NCI-H1048 (cell line): ENCODE results near the gene SDK2.

Source experiments
- DNase-seq: peaks from one replicate; lab custom pipeline; 2025; lab: John Stamatoyannopoulos, UW

SDK2 gene

DNA sequence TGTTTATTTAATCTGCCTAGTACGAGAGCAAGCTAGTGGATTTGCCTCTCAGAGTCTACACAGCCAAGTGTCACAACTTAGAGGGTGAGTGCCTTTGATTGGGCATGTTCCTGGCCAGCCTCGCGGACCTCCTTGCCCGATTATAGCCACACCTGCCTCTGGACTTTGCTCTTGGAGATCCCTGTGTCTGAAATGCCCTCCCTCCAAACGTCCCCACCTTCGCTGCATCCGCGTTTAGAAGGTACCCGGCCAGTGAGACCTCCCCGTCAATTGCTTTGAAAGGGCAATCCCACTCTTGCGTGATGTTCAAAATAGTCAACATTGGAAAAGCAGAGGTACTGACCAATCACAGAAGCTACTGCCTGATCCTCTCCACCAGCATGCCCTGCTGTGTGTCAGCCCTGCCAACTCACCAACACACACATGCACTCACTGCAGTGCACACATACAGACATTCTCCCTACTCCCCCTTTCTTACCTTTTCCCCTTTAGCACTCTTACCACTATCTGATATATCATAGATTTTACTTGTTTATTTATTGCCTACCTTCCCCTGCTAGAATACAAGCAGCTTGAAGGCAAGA is 6.5 kb upstream of the SDK2 start:
- DNase-seq = no peak

DNA sequence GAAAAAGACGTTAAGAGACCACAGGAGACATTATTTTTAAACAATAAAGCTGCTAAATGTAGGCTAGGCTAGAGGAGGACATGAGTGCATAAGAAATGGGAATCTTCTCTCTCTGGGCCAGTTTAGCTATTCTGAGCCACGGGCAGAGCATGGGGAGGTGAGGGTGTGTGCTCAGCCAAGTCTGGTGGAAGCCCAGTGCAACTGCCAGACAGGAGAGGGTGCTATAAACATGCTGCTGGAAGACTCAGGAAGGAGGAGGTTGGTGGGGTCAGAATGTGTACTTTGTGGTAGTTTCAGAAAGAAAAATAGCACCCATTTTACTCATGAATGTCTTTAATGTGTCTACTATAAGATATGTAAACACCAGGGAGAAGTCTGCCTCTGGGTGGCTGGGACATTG is 5.9 kb upstream of the SDK2 start:
- no peak for DNase-seq

DNA sequence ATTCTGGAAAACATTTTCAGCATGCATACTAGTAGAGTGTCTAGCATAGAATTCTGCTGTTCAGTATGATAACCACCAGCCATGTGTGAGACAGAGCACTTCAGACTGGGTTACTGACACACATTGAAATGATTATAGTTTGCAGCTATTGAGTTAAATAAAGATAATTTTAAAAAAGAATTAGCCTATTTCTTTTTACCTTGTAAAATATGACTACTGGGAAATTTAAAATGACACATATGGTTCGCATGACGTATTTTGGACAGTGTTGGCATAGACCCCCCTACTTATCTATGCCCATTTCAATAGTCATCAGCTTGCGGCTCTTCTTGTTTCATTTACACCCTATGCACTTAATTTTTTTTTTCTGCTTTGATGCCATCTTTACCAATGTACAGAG is 4.7 kb upstream of the SDK2 start:
- DNase-seq = no peak

DNA sequence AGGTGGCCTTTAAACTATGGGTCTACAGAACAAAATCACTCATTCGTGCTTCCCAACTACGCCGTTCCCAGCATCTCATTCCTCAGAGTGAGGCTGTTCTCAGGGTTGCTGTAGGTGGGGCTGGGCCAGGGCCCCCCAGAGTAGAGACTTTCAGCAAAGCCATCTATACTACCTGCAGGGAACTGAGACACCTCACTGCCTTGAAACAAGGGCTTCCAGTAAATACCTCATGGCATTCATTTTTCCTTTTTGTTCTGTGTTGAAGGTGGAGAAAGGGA is 4.2 kb upstream of the SDK2 start:
- DNase-seq = no peak

DNA sequence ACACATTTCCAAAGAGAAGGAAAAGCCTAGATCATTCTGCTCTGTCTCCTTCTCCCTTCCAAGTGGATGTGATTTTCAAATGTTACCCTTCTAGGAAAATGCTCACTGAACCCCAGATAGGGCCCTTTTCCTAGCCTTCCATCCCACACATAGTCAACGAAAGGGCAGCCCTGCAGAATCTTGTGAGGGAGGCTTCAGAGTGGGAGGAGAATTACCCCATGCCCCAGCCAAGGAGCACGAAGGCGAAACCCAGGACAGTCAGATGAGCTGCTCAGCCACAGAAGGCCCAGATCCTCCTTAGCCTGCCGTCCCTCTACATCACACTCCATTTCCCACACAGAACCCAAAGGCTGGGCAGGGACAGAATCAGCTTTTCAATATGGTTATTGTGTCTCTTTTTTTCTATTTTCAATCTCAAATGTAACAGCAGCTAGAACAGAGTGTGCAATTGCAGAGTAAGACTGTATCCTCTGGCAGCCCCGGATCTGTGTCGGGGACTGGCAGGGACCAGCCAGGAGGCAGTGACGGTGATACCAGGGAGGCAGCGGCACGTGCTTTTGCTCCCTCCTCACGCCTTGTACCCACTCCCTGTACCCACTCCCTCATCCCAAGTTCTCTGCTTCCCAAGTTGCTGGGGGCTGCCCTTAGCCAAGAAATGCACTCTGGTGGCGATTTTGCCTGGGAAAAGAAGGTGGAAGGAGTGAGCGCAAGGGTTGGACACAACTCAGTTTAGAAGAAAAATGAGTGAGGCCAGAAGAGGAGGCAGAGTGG is 3.7 kb upstream of the SDK2 start:
- DNase-seq = no peak

DNA sequence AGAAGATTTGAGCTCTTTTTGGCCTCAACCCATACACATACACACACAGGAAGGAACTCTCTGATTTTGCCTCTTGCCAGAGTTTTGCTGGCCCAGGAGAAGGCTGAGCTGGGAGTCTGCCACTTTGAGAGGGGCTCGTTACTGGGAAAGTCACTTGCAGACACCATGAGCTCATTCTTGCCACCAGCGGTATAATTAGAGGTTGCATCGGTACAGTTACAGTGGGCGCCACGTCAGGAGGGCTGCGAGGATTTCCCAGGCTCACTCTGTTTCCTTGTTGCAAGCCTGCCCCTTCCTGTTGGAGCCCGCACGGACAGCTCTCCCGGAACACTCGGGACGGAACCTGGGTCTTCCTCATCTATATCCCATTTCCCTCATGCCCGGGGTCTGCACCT is 3.1 kb upstream of the SDK2 start:
- DNase-seq = no peak

DNA sequence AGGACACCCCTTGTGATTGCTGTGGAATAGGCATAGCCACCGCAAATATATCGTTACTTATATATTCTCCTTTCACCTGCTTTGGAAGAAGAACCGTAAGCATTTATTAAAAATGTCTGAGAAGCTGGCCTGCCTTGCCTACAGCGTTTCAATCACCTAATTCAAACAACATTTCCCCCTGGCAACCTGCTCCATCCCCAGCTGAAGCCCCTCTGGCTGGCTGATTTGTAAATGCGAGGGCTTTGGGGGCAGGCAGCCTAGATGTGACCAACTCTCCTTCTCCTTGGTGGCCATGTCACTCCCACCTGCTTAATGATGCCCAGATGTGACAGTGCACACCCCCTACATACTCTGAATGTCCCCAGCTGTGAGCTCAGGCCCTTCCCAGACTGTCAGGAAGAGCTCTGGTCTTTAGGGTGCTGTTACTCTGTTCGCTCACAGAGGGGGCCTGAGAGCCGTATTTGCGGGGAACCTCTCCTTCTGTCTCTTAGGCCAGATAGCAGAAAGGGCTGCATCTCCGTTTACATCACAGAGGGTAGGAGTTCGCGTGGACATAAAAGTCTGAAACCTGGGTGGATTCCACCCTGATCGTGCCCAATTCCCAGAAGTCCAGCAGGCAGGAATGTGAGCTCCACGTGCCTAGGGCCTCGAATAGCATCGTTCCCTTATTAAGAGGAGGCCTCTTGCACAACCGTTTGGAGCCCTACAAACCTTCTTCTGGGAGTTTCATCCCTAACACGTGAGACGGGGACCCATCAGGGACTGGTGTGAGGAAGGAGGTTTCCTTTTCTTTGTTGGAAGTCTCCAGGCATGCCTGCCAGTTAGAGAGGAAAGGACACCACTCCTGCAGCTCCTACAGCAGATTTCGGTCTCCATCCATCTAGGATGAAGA is 2.4 kb upstream of the SDK2 start:
- no peak for DNase-seq

DNA sequence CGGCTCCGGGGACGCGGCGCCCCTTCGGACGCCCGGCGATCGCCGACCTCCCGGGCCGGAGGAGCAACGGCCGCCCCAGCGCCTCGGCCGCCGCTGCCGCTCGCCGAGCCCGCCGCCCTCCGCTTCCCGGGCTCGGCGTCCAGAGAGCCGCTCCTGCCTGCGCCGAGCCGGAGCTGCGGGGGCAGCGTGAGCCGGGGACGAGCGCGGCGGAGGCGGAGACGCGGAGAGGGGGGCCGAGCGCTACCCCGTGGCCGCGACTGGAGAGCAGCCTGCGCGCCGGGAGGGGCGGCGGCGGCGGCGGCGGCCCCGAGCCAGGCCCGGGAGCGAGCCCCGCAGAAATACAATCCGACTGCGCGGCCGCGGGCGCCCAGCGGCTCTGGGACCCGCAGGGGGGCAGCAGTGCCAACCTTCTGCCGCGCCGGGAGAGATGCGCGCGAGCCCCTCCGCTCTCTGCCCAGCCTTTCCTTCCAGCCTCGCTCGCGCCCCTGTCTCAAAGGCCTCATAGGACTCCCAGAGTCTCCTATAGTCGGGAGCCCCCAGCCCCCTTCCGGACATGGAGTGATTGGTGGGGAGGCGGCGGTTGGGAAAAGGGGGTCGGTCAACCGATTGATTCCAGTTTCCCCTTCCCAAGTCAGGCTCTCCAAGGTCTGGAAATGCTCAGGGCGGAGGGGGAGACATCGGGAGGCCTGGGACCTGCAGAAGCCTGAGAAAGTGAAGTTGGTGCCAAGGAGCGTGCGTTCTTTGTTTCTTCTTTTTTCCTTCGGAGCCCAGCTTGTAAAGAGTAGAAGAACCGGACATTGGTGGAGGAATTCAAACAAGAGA is 1.0 kb upstream of the SDK2 start:
- DNase-seq = no peak

DNA sequence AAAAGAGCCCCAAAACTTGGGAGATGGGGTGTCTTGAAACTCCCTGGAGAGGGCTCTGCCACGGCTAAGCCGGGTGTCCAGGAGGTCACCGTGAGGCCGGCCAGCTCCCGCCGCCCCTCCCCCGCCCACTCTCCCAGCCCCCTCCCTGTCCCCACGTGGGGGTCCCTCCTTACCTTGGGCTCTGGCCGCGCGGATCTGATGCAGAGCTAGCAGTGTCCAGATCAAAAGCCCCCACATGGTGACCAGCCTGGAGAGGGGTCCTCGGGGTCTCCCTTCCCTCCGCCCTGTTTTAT is 447 bp downstream of the SDK2 start:
- no peak for DNase-seq

DNA sequence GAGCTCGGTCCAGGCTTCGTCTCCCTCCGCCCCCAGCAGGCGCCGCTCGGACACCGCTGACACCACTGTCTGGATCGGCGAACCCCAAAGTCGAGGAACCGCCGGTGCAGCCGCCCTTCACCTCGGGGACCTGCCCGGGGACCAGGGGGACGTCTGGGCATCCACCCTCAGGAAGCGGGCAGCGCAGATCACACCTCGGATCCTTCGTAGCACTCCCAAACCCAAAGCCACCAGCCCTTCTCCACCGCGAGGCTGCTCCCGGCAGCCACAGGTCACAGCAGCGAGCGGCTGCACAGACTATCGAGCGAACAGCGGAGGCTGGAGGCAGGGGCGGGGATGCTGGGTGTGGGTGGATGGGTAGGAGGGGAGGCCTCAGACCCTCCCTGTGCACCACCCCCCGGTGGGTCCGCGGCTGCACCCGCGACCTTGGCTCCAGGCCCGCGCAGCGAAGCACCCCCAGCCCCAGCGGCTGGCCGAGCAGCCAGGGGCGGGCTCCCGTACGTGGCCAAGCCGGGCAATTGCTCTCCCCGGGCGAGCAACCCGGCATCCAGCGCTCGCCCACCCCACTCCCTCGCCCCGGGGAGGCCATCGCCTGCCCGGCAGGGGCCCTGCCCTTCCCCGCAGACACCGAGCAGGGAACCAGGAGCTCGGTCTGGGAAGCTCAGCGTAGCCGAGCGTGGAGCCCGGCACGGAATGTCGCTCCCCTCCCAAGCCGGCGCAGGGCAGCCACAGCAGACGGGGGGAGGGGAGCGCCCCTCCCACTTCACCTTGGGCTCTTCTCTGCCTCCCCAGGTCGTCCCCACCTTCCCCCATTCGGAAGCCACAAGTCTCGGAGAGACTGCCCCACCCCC is 1.0 kb downstream of the SDK2 start:
- DNase-seq = no peak

DNA sequence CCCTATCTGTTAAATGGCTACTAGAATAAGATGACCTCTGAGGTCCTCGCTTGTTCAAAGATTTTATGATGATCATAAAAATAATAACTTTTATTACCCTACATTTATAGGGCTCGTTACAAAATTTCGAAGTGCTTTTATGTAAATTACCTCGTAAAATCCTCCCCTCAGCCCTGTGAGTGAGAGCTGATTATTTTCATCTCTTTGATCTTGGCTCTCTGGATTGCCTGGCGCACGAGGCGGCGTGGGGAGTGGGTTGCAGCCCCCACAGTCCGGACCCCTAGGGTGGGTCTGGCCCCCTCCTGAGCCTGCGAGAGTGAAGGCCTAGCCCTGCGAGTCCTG is 1.6 kb downstream of the SDK2 start:
- no peak for DNase-seq

DNA sequence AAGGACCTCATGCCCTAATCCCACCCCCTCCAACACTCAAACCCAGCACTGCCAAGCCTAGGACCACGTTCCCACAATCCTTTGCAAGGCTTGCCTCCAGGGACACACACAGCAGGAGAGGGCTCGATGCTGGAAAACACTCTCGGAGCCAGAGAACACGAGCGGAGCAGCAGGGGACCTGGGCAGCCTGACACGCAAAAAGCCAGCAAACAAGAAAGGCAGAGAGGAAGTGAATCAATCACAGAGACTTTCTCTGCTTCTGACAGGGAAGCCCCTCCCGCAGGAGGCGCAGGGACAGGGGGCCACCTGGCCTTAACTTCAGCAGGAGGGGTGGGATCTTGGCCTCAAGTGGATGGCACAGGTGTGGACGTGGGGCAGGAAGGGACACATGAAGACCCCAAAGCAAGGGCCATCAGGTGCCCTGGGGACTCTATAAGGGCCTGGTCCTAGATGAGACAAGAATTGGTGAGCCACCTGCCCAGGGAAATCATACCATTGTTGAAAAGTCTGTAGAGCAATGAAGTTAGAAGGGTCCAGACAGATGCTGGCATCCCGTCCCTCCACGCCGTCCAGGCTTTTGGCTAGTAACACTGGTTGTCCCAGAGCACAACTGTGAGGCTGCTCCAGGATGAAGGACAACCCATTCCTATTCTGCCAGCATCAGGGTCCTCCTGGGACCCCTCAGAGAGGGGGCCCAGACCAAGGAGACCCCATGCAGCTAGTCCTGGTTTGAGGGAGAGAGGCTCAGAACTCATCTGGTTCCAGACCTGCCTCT is 2.2 kb downstream of the SDK2 start:
- DNase-seq = no peak

DNA sequence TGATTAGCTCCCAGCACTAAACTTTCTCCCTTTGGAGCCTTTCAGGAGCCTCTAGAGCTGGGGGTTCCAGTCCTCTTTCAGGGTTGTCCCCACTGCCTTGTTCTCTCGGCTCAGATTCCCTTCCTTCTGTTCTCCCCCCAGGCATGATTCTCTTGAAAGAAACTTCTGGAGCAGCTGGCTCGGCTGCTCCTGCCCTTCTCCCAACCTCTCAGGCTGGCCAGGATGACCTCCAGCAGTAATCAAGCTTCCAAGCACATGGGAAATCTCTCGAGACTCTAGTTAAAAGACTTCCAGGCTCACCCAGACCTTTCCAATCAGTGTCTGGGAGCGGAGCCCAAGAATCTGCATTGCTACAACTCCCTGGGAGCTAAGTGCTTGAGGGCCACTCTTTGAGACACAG is 3.6 kb downstream of the SDK2 start:
- DNase-seq = no peak

DNA sequence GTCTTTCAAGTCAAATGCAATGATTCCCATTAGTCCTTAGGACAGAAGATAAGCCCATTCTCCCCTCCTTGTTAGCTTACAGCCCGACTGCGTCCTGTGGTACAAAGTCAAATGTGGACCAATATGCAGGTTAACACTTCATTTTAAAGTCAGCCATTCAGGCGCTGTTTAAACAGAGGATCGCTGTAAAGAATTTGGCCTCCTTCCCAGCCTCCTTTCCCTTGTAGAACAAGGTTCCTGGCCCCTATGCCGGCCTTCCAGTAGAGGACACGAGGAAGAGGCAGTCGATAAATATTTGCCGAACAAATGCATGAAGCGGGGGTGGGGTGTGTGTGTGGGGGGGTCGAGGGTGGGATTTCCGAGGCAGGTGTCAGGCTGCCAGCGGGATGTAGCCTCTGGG is 4.3 kb downstream of the SDK2 start:
- DNase-seq = no peak

DNA sequence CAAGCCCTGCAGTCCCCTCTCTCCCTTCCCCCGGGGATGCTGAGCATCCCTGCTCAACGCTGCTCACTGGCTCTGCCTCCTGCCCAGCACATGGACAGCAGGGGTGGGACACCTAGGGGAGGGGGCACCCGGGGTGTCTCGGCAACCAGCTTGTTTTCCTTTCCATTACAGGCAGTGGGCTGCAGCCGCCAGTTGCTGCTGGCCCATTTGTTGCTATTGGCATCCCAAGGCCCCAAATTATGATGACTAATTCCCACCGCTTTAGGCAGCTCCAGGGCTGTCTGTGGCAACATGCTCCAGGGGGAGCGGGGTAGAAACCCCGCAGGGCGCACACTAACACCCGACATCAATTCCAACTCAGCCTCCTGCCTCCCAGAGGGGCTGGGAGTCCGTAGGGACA is 4.9 kb downstream of the SDK2 start:
- DNase-seq = no peak

DNA sequence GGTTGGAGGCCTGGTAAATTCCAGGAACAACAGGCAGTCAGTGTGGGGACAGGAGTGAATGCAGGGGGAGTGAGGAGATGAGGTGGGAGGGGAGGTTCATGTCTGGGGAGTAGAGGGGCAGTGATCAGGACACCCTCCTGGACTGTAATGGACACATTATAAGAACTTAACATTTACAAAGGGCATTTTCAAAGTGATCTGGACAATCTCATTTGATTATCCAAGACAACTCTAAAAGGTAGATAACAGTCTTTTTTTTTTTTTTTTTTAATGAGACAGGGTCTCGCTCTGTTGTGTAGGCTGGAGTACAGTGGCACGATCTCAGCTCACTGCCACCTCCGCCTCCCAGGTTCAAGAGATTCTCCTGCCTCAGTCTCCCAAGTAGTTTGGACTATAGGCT is 5.7 kb downstream of the SDK2 start:
- no peak for DNase-seq

DNA sequence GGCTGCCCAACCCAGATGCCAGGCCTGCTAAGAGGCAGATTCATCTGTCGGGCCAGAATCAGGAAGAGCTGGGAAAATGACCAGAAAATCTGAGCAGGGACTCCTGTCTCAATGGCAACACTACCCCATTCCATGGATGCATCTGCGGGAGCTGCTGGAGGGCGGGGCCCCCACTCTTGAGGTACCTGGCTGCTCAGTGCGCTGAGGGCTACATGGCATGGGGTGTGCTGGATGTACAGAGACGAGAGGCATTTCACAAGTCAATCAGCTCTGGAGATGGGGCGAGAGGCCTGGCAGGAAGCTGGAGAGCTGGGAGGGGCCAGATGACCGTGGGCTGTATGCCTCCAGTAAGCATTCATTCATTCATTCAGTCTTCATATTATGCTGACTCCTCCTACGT is 6.4 kb downstream of the SDK2 start:
- no peak for DNase-seq

DNA sequence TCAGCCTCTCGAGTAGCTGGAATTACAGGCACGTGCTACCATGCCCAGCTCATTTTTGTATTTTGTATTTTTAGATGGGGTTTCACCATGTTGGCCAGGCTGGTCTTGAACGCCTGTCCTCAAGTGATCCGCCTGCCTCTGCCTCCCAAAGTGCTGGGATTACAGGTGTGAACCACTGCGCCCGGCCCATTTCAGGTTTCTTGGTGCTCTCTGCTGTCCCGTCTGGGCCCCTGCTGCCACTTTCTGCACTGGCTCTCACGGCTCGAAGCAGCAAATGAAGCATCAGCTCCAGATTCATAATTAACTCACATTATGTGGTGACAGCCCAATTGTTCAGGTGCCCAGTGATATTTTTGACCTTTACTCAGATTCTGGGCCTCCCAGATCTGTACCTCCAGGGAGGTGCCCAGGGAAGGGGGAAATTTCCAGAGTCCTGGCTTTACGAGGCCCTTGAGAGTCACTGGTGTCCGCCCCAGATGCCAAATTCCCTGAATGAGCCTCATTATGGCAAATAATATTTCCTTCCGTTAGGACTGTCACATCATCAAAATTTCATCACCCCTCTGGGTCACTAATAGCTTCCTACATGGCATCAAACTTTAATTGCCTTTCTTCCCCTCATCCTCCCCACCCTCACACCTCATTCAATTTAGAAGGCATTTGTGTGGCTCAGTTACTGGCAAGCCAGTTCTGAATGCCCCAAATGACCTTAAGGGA is 9.0 kb downstream of the SDK2 start:
- no peak for DNase-seq

DNA sequence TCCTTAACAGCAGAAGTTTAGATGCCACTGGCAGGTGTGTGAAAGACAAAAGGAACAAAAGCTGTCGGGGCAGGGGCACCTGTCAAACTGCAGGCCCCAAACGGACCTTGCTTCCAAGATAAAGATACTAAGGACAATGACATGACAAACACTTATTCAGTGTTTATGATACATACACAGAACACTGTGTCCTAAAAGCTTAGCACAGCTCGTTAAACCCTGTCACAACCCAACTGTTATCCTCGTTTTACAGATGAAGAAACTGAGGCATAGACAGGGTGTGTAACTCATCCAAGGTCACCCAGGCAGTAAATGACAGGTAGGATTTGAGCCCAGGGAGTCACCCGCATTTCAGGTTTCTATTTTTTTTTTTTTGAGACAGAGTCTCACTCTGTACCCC is 9.6 kb downstream of the SDK2 start:
- no peak for DNase-seq

DNA sequence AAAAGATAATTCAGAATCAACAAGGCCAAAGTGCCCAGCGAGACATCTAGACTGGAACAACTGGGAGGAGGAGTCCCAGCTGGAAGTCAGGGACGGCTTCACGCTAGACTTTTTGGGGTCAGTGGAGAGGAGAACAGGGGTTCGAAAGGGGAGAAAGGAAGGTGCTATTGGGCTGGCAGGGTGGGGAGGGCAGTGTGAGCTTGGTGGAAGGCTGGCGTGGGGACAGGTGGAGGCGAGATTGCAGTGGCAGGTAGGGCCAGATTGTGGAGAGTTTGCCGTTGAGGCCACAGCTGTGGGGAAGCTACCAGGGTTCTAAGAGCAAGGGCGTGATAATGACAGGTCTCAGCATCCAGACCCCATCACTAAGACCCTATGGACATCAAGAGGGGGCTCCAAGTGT is 10.5 kb downstream of the SDK2 start:
- no peak for DNase-seq

DNA sequence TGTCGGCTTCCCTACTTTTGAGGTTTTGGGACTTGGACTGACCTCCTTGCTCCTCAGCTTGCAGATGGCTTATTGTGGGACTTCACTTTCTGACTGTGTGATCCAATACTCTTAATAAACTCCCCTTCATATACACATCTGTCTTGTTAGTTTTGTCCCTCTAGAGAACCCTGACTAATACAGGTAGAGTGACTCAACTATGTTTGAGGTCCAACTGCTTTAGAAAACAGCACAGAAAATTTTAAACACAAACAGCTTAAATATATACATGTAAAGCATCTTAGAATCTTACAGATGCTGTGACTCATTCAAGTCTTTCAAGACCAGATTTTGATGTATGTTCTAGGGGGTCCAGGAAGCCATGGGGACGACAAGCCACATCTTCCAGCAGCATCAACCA is 11.7 kb downstream of the SDK2 start:
- no peak for DNase-seq
